Medulla oblongata (tissue), 1 donor: ENCODE data around the gene ATE1.
"Not testable (repeated sequence)": the region's sequence is repeated elsewhere in the genome, so short reads cannot be mapped to it uniquely, and the experiment has no call there.

ENCODE experiments used
- DNase-seq: peaks from one replicate; pipeline ENCODE4 v3.0.0-alpha.2; 2015; ENCODE audit errors: extremely low spot score

The ATE1 gene

GRCh38 chr10:121788717-121789116 is 139.1 kb downstream of the ATE1 start:
- no peak for DNase-seq

DNA sequence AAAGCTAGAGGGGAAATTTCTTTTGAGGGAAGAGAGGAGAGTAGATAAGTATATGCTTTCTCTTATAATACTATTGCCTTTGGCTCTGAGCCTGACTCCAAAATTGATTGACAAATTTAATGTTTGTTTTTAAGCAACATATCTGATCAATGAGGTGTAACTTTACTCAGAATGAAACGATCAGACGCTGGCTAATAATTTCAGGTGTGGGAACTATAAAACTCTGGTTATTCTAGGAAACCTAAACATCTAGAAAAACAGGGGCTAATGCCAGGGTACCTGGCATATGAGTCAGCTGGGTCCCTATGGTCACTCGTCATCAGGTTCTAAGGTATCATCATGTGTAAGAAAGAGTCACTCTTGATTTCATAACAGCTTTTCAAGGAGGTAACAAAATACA is 139.7 kb downstream of the ATE1 start:
- DNase-seq = no peak

GRCh38 chr10:121787169-121787568 is 140.7 kb downstream of the ATE1 start:
- DNase-seq = no peak

DNA sequence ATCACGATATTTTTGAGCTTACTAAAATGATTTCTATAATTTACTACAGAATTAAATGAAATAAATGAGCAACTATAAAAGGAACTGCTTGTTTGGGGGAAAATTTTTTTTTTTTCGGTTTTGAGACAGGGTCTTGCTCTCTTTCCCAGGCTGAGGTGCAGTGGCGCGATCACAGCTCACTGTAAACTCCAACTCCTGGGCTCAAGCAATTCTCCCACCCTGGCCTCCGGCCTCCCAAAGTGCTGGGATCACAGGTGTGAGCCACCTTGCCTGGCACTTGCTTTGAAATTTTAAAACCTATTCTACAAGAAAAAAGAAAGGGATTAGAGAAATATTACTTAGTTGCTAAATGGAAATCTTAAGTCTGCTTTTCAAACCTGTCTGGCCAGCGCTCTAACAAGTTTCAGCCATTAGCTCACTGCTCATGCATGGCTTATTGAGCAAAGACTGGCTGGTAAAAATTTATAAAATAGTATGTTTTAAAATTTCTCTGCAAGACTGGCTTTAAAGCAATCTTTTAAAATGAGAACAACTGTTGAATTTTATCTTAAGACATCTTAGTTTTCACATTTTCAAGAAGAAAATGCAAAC is 144.0 kb downstream of the ATE1 start:
- DNase-seq = no peak

DNA sequence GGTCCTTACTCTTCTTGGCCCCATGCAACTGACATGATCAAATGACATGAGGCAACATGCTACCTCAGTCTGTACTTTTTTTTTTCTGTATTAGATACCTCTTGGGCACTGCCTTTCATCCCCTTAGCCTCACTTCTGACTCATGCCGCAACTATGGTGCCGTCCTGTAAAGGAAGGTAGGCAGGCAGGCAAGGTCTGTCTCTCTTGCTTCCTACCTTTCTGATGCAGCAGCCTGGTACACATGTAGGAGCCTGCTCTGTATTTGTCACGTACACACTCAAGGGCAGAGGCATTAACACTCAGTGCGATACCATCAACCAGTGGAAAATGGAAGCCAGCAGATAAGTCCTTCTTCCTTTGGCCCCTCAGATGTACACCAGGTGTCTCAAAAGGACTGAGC is 146.7 kb downstream of the ATE1 start:
- DNase-seq = no peak

- no peak for DNase-seq
Observed at GRCh38 chr10:121774813-121775212, 153.0 kb downstream of the ATE1 start.

DNA sequence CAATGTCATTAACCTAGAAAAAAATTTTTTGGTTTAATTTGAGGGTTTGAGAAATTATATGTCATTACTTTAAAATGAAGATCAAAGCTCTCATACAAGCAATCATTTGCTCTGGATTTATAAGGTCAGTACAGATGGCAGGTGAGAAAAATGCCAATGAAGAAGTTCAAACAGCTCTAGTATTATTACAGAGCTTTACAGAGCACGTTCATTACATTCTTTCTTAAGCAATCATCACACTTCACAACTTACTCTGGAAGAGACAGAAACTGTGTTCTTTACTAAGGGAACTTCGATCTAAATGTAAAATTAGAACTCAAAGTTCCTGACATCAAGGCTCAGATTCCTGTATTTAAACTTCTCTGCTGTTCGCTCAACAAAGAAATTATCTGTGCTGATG is 153.4 kb downstream of the ATE1 start:
- no peak for DNase-seq

DNA sequence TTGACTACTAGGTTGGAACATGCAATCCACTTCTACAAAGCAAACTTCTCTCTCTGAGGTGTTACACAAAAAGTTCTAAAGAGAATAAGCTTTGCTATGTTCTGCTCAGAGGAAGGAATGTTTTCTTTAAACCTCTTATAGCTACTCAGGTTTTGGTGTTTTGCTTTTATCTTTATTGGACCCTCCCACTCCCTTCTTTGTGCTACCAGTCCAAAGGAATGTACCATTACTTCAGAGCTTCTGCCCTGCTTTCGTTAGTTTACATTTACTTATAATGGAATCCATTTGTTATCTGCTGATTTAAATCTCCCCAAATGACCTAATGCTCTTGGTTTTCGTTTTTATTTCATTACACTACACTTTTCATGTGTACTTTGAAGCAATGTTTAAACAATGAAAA is 154.9 kb downstream of the ATE1 start:
- no peak for DNase-seq

- no peak for DNase-seq
Observed at GRCh38 chr10:121772406-121772805, 155.4 kb downstream of the ATE1 start.

- DNase-seq = no peak
Observed at GRCh38 chr10:121771966-121772365, 155.9 kb downstream of the ATE1 start.

DNA sequence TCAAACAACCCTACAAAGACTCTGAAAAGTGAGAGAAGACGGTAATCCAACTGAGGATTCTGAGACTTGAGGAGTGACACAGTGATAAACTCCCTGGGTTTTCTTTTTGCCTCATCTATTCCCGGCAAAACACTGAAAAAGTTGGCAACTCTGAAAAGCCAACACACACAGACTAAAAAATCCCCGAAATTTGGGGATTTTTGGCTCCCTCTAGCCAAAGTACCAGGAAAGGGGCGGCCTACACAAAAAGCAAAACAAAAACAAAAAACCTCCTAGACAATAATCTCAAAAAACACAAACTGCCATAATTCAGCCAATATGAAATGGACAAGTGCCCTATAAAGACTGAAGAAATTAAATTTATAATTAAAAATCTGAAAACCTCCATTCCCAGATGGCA is 161.4 kb downstream of the ATE1 start:
- DNase-seq = no peak

- DNase-seq = no peak
Observed at GRCh38 chr10:121765204-121765603, 162.6 kb downstream of the ATE1 start.

- DNase-seq = no peak
Observed at GRCh38 chr10:121764233-121764942, 163.4 kb downstream of the ATE1 start.

GRCh38 chr10:121757241-121757640 is 170.6 kb downstream of the ATE1 start:
- not testable (repeated sequence) for DNase-seq

GRCh38 chr10:121755496-121755895 is 172.3 kb downstream of the ATE1 start:
- not testable (repeated sequence) for DNase-seq

- no peak for DNase-seq
Observed at GRCh38 chr10:121754666-121755065, 173.2 kb downstream of the ATE1 start.

GRCh38 chr10:121753726-121754476 is 173.9 kb downstream of the ATE1 start:
- DNase-seq = no peak

DNA sequence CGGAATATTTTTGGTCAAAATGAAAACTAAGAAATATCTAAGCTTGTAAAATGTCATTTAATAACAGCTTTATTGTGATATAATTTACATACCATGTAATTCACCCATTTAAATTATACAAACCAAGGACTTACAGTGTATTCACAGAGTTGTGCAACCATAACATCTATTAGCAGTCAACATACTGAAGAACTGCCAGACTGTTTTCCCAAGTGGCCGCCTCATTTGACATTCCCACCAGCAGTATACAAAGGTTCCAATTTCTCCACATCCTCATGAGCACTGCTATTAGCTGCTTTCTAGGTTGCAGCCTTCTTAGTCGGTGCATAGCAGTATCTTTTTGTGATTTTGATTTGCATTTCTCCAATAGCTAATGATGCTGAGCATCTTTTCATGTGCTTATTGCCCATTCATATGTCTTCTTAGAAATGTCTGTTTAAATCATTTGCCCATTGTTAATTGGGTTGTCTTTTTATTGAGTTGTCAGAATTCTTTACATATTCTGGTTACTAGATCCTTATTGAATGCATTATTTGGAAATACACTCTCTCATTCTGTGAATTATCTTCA is 176.6 kb downstream of the ATE1 start:
- DNase-seq = no peak

DNA sequence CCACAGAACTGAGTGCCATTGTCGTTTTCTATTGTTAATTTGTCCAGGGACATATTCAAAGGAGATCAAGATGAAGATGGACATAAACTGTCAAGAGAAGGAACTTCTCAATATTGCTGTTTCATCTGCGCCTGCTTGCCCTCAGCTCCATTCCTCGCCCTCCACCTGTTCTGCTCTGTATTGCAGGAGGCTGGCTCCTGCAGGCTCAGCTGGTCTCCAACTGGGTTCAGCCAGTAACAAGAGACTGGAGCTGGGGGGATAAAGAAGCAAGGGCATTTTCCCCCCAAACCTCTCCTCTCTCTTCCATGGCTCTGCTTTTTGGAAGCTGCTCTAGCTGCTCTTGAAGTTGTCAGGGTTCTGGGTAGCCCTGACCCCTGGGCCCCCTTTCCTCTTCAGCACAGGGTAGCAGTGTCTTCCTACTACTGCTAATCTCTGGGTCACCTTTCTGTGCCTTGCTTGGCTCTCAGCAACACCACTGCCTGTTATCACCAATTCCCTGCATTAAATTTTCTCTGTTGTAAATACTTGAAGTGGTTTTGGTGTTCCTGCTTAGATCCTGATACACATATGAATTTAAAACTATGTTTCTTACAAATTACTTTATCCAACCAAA is 180.6 kb downstream of the ATE1 start:
- no peak for DNase-seq

- DNase-seq = no peak
Observed at GRCh38 chr10:121741248-121741792, 186.5 kb downstream of the ATE1 start.

GRCh38 chr10:121740069-121740468 is 187.8 kb downstream of the ATE1 start:
- no peak for DNase-seq

- DNase-seq = no peak
Observed at GRCh38 chr10:121739114-121739513, 188.7 kb downstream of the ATE1 start.
